Sigmoid colon (tissue), 4 donors: ENCODE measurements around the gene CYP2J2.
"Not testable (repeated sequence)": the region's sequence is repeated elsewhere in the genome, so short reads cannot be mapped to it uniquely, and the experiment has no call there.

Experiments used
- CTCF ChIP-seq, 4 experiments: fragments of 450-650 bp in 3 of 4; fragments of 200-600 bp in 1 of 4; IDR thresholded peaks; one replicate each; pipeline ENCODE4 v1.5.1; 2016 to 2019; ENCODE audit warnings: antibody characterized with exemption in 4 of 4, mild to moderate bottlenecking in 3 of 4, moderate library complexity in 2 of 4
- EP300 ChIP-seq, 4 donors: sonication (generic); formaldehyde crosslinking; IDR thresholded peaks; one replicate each; pipeline ENCODE4 v1.6.1; 2017; ENCODE audit warnings: antibody characterized with exemption in 4 of 4
- POLR2A ChIP-seq, 2 donors: fragments of 450-650 bp; IDR thresholded peaks; one replicate each; pipeline ENCODE4 v1.6.1; 2016; ENCODE audit warnings: antibody characterized with exemption in 2 of 2, mild to moderate bottlenecking in 2 of 2, moderate library complexity in 2 of 2
- POLR2AphosphoS5 ChIP-seq, 4 donors: sonication (generic); formaldehyde crosslinking; IDR thresholded peaks; one replicate each; pipeline ENCODE4 v1.6.1; 2017; ENCODE audit warnings: antibody characterized with exemption in 4 of 4

- TF ChIP-seq CTCF, POLR2AphosphoS5, POLR2A, EP300 (IDR thresholded peaks at IDR 0.05): not testable (repeated sequence)
Observed at GRCh38 chr1:59921258-59921899, 5.2 kb downstream of the CYP2J2 start.
